Retina (tissue), 1 donor: ENCODE results near the gene TPD52L3.

Experiments used
- DNase-seq: peaks from one replicate; pipeline ENCODE4 v3.0.0-alpha.2; 2016

Gene TPD52L3

DNA sequence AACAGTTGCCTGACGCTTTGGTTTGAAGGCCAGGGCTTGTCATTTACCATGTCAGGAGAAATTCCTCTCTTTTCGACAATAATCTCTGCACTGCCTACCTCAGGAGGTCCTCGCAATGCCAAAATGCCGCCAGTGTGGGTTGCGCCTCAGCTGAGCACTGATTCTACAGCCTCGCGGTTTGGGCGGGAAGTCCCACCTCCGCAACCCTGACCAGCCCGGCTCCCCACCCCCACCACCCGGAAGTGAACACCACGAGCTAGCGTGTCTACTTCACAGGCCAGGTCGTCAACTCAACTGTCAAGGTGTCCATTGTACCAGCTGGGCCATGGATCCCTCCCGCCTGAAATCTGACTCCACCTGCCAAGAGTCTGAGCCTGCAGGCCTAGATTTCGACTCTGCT, at the start of gene TPD52L3:
Gene TPD52L3 (plus strand): TSS at position 273 of the 400 bp plus-strand sequence. CDS start 221 bp downstream, outside the sequence.
- no peak for DNase-seq

- no peak for DNase-seq
Observed at GRCh38 chr9:6301858-6302257, 26.3 kb upstream of the TPD52L3 start.

DNA sequence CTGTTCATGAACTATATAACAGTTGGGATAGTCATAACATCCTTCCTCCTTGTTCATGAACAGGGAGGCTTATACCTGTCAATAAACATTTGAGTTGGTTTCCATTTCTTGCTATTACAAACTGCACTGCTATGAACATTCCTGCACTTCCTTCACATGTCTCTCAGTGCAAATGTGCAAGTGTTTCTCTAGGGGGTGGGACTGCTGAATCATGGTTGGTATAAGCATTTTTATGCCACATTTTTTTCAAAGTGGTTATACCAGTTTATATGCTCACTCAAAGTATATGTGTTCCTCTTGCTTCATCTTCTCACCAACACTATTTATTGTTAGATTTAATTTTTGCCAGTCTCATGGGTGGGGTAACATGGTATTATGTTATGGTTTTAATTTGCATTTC, 25.8 kb upstream of the TPD52L3 start:
- DNase-seq: no peak

DNA sequence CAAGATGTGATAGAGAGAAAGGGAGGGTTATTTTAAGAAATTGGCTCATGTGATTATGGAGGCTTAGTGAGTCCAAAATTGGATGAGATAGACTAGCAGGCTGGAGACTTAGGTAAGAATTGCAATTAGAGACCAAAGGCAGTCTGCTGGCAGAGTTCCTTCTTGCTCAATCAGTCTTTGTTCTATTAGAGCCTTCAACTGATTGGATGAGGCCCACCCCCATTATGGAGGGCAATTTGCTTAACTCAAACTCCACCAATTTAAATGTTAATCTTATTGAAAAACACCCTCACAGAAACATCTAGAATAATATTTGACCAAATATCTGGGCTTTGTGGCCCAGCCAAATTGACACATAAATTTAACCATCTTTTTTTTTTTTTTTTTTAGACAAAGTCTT, 23.9 kb upstream of the TPD52L3 start:
- DNase-seq: no peak

GRCh38 chr9:6305954-6306563, 22.1 kb upstream of the TPD52L3 start:
- DNase-seq: no peak

GRCh38 chr9:6307551-6308096, 20.6 kb upstream of the TPD52L3 start:
- DNase-seq: no peak

DNA sequence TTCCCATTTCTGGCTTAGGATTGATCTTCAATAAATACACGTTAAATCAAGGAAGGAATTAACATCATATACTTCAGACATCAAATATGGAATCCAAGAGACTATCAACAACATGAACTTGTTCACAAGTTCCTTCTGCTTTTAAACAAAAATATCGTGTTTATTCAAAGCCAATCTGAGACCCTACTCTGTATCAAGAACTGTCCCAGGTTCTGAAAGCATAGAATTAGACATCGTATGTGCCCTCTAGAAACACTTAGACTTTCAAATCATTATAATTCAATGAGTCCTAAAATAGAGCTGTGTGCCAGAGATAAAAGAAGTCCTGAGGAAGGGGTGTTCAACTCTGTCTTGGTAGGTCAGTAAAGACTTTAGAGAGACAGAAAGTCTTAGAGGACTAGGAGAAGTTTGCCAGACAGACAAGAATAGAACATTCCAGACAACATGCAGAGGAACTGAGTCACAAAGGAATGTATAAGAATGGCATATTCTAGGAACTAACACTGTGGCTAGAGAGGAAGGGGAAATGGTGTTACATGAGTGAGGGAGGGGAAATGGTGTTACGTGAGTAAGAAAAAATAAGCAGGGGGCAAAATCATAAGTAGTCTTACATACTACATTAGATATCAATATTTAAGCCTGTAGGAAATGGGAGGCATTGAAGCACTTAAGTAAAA, 2.9 kb downstream of the TPD52L3 start:
- no peak for DNase-seq

DNA sequence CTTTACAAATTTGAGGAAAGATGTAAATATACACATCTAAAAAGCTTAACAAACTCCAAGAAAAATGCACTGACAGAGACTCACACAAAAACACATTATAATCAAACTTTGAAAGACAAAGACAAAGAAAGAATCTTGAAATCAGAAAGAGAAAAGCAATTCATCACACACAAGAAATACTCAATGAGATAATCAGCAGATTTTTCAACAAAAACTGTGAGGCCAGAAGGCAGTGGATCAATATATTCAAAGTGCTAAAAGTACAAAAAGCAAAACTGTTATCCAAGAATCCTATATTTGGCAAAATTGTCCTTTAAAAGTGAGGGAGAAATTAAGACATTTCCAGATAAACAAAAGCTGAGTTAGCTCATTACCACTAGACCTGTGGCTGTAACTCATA, 6.1 kb downstream of the TPD52L3 start:
- DNase-seq: no peak

- no peak for DNase-seq
Observed at GRCh38 chr9:6348766-6349165, 20.6 kb downstream of the TPD52L3 start.

- no peak for DNase-seq
Observed at GRCh38 chr9:6351737-6352136, 23.6 kb downstream of the TPD52L3 start.

- peak; percentile 37 for DNase-seq
Observed at GRCh38 chr9:6354072-6354686, 26.0 kb downstream of the TPD52L3 start.

DNA sequence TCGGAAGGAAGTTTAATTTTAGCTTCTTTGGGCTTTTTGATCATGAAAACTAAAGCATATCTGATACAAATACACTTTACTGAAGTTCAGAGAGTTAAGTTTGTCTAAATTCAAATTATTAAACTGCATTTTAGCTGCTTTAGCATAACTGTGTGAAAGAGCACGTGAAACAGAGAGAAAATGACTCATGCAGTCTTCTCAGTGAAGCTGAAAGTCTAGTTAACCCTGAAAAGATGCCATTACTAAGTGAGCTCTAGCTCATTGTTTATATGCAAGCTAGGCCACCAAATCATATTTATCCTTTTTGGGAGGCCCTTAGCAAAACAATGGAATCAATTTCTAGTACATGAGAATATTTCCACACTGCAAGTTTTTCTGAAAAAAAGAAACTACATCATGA, 27.6 kb downstream of the TPD52L3 start:
- no peak for DNase-seq

GRCh38 chr9:6356441-6356840, 28.3 kb downstream of the TPD52L3 start:
- no peak for DNase-seq

GRCh38 chr9:6356904-6357303, 28.7 kb downstream of the TPD52L3 start:
- DNase-seq: no peak

DNA sequence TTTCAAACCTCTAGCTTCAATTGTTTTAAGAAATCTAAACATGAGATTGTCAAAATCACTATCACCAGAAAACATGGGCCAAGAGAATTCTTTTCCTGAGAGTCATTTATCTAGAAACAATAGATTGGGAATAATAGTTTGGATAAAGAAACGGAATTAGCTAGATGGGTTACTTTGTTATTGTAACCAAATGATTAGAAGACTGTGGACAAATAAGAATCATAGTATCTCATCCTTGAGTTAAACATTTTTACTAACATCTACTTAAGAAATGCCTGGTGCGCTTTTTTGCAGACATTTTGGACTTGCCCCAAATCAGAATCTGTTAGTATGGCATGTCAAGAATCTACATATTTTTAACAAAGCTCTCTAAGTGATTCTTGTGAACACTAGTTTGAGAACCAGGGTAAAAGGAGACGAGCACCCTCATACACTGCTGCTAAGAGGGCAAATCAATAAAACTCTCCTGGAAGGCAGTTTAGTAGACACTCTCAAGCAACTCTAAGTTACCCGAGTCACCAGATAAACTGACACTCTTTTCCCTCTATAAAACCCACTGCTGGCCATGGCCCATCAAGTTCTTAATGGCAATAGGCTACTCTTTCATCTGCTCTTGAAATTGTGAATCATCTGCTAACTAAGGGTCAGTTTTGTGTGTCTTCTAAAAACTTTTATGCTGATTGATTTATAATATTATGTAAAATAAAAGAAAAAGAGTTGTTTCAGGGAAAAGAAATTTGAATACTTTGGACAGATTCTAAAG, 39.1 kb downstream of the TPD52L3 start:
- no peak for DNase-seq

GRCh38 chr9:6368831-6369230, 40.7 kb downstream of the TPD52L3 start:
- no peak for DNase-seq
